Frontal cortex (tissue), 4 donors: ENCODE results near the gene PPIL1. TPM values are rescaled to one million over a fixed set of nuclear protein-coding genes. Genes with fewer than 3 reads are reported as not detected.
A peak's percentile ranks its signal among the peaks of the same experiment; 100 is the strongest.

Source experiments
- DNase-seq, 2 donors: peaks; one replicate each; pipeline ENCODE4 v3.0.0; 2012; ENCODE audit warnings: low spot score in 2 of 2
- FAIRE-seq: peaks from 2 replicates; lab custom pipeline; 2012; peaks lifted over from hg19 to GRCh38; lab: Jason Lieb, UNC
- total RNA-seq: library from RNA; depleted of rRNA; stranded (reverse); fragments of >200 nt; gene quantifications from one replicate; pipeline ENCODE4 v1.2.3, GENCODE V29; 2014
- donor health status: control.
- donor health status: control.
- donor health status: control.

PPIL1 gene
- total RNA-seq, 1 donor from 2014 or later, result 40.8 TPM

GRCh38 chr6:36838896-36839748 is 35.5 kb downstream of the PPIL1 start, which contains the start of gene CPNE5:
Gene CPNE5 (minus strand): TSS chr6:36839444. CDS start chr6:36839377, 67 bp downstream.
- no peak for FAIRE-seq
- peak; percentile 22 to 56 for DNase-seq

- DNase-seq, result no peak
- no peak for FAIRE-seq
Observed at GRCh38 chr6:36837686-36838085, 36.9 kb downstream of the PPIL1 start.

- DNase-seq (no peak), FAIRE-seq (no peak)
Observed at GRCh38 chr6:36837022-36837339, 37.6 kb downstream of the PPIL1 start.

GRCh38 chr6:36836111-36837021 is 38.2 kb downstream of the PPIL1 start:
- DNase-seq (no peak), FAIRE-seq (no peak)

- FAIRE-seq, result no peak
- no peak for DNase-seq
Observed at GRCh38 chr6:36834576-36835341, 39.8 kb downstream of the PPIL1 start.

- DNase-seq (no peak), FAIRE-seq (no peak)
Observed at GRCh38 chr6:36833182-36833789, 41.3 kb downstream of the PPIL1 start.

GRCh38 chr6:36832313-36832712 is 42.3 kb downstream of the PPIL1 start:
- FAIRE-seq (no peak), DNase-seq (no peak)

- FAIRE-seq (no peak), DNase-seq (no peak)
Observed at GRCh38 chr6:36830577-36830976, 44.0 kb downstream of the PPIL1 start.

GRCh38 chr6:36829919-36830544 is 44.6 kb downstream of the PPIL1 start:
- DNase-seq, result peak in 1 of 2 donors; percentile 38
- FAIRE-seq, result no peak

- FAIRE-seq, result no peak
Observed at GRCh38 chr6:36827261-36828079, 47.1 kb downstream of the PPIL1 start.

GRCh38 chr6:36826520-36827227 is 47.9 kb downstream of the PPIL1 start:
- DNase-seq (no peak), FAIRE-seq (no peak)

More at GRCh38 chr6:36827261-36828079, 47.1 kb downstream of the PPIL1 start:
- peak in 1 of 2 donors; percentile 49 for DNase-seq

GRCh38 chr6:36825994-36826393 is 48.6 kb downstream of the PPIL1 start:
- no peak for DNase-seq
- no peak for FAIRE-seq

GRCh38 chr6:36825452-36825851 is 49.2 kb downstream of the PPIL1 start:
- DNase-seq (no peak), FAIRE-seq (no peak)

- FAIRE-seq (no peak), DNase-seq (no peak)
Observed at GRCh38 chr6:36824253-36824652, 50.4 kb downstream of the PPIL1 start.

- no peak for DNase-seq
- no peak for FAIRE-seq
Observed at GRCh38 chr6:36823421-36824096, 51.0 kb downstream of the PPIL1 start.

- DNase-seq (no peak), FAIRE-seq (no peak)
Observed at GRCh38 chr6:36822506-36823269, 51.9 kb downstream of the PPIL1 start.
